ENCODE data around the gene FAM120B.

The FAM120B gene

GRCh38 chr6:170448751-170449630, 142.4 kb downstream of the FAM120B start:
- no peak for DNase-seq

- DNase-seq: no peak
Observed at GRCh38 chr6:170449835-170450753, 143.5 kb downstream of the FAM120B start.

GRCh38 chr6:170450916-170451761, 144.6 kb downstream of the FAM120B start:
- DNase-seq: no peak

DNA sequence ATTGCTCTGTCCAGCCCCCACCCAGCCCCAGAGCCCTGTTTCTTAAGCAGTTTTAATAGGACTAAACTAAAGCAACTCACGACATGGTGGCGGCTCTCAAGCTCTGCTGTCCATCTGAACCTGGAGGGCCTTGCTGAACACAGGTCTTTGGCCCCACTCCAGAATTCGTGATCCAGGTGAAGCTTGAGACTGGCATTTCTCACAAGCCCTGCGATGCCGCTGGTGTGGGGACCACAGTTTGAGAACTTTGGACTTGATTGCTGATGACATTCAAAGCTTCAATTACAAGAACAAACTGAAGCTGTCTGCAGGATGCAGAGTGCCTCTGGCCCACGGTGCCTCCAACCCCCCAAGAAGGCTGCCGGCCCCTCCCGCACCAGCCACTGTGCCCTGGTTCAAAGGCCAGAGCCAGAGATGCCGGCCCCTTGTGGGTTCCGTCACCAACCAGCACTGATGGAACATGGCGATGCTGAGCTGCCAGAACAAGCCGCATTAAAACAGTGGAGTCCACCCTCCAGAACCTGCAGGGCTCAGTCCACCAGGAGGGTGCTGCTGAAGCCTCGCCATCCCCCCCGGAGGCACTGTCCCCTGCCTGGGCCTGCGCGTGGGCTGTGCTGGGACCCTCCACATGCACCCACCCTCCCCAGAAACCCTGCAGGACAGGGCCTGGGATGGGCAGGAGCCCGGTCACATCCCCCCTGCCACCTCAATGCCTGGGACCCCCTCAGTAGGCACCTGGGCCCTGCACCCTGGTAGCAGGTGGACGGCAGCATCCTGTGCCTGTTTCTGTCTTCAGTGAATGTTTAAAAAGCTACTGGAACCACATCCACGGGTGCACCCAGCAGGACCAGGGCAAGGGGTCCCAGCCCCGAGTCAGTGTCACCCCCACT, 145.4 kb downstream of the FAM120B start:
- DNase-seq: no peak

- DNase-seq: no peak
Observed at GRCh38 chr6:170452767-170453545, 146.4 kb downstream of the FAM120B start.

DNA sequence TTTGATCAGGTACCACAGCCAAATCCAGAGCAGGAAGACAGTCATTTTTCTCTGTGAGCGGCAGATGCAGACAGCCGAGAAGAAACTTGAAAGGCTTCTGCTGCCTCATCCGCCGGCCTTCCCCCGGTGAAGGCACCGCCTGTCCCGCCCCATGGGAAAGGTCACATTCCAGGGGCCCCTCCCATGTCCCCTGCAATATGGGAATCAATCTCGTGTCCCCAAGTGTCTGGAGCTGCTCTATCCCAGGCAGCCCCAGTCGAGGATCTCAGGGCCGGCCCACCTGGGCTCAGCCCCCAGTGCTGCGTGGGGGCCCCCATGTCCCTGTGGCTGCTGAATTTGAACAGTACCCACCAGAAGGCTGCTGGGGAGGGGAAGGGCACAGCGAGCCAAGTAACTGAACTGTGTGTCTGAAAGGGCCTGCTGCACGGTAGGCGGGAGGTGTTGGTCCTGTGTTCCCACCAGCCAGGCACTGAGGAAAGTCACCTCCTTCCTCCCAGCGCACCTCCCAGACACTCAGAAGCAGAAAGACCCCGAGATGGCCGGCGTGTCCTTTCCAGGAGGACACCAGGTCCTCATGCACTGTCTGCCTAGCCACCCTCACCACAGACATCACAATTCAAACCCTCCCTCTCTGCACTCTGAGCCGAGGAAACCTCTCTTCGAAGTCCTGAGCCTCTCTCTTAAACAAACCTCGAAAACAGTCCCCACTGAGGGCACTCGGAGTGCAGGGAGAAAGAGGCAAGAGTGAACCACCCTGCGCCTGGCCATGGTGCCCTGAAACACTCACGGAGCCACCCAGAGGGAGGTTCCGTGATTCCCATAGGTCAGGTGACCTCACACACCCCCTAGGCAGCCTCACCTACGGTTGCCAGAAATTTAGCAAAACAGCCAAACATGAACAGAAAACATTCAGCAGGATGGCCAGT, 147.3 kb downstream of the FAM120B start:
- no peak for DNase-seq

DNA sequence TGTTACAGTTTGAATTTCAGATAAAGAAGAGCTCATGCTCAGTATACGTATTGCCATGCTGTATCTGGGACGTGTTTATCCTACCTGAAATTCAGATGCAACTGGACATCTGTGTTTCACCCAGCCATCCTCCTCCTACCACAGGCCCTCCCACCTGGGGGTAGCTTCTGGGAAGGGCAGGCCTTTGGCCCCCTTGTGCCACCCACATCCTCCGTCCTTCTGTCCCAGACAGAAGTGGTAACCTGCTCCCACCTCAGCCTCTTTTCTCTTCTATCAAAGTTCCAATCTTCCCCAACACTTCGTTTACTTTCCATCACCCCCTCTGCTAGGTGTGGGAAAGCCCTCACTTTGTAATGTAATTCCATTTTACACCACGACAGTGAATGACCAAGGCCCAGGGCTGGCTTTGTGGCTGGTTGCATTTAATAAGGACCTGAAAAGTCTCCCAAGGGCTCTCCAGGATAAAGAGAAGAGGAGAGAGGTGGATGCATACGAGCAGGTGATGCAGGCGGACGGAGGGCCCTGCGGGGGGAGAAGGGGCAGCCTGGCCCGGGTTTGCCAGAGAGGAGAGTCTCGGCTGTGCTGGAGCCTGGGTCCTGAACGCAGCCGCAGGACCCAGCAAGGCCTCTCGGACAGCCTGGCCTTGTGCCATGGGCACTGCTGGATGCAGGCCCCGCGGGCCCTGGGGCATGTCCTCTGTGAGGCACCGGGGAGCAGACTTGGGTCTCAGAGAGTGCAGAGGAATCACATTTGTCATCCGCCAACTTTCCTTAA, 148.1 kb downstream of the FAM120B start:
- DNase-seq: no peak

- no peak for DNase-seq
Observed at GRCh38 chr6:170455335-170455979, 148.9 kb downstream of the FAM120B start.

GRCh38 chr6:170456334-170456733, 149.8 kb downstream of the FAM120B start:
- no peak for DNase-seq

Data from CD4-positive, alpha-beta T cell treated with Interleukin-12 subunit alpha and Interleukin-12 subunit beta, for 1 hour (primary cell).